ENCODE measurements around the gene UBR2.
"Not testable (repeated sequence)": the region's sequence is repeated elsewhere in the genome, so short reads cannot be mapped to it uniquely, and the experiment has no call there.

UBR2 gene

DNA sequence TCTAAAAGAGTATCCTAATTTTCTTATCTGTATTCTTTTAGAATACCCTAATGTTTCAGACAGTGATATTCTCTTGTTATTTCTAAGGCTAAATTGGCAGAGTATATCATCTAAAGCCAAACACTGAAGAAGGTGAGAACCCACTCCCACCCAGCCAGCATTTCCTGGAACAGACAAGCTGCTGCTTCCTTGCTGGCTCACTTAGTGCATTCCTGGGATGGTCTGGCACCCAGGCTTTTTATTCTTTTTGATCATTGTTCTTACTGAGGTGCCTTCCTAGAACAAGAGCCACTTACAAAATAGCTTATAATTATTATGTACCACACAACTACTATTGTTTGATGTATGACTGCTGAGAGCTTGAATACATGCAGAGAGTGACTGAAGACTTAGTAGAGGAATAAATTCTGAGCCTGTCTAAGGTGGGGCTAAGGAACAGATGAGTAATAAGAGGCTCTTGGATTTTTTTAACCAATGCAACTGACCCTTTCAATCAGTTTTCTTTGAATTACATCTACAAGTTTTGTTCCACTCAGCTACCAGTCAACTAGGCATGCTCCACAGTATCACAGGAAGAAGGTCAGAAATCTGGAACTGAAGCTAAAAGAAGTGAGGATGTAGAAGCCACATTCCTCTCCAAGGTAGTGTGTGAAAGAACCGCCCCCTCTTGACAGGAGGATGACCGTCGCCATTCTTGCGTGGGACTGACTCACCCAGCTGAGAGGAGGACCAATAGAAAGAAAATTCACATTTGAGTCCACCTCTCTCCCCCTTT is 128.5 kb downstream of the UBR2 start:
- no peak for DNase-seq (ENCODE audit: low spot score)

DNA sequence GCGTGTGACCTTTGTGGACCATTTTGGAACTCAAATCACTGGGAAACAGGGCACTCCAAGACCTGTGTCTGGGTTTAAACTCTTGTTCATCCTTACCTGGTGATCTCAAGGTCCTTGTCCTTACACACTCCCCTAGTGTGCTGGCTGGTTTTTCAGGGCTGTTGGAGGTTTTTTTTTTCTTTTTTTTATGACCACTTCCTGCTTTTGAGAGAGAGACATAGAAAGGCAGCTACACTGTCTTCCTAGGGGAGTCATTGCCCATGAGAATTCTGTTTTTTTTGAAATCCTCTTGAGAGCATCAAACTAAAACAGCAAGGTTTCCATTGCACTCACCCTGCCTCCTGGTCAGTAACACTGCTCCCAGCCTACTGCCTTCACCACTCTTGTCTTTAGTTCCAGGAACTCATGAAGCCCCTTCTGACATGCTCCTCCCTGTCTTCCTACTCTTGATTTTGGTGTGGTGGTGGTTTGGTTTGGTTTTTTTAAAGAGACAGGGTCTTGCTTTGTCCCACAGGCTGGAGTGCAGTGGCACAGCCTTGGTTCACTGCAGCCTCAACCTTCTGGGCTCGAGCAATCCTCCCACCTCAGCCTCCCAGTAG is 130.0 kb downstream of the UBR2 start:
- DNase-seq (ENCODE audit: low spot score): no peak

DNA sequence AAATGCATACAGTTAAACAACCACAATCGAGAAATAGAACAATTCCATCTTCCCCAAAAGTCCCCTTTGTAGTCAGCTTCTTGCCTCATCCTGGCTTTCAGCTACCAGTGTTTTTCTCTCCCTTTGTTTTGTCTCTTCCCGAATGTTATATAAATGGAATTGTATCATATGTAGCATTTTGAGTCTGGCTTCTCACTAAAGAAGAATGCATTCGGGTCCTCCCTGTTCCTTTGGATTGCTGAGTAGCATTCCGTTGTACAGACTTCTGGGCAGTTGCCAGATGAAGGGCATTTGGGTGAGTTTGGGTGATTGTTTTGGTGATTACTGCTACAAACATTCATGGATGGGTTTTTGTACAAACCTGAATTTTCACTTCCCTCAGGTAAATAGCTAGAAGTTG is 130.8 kb downstream of the UBR2 start:
- DNase-seq (ENCODE audit: low spot score): no peak

DNA sequence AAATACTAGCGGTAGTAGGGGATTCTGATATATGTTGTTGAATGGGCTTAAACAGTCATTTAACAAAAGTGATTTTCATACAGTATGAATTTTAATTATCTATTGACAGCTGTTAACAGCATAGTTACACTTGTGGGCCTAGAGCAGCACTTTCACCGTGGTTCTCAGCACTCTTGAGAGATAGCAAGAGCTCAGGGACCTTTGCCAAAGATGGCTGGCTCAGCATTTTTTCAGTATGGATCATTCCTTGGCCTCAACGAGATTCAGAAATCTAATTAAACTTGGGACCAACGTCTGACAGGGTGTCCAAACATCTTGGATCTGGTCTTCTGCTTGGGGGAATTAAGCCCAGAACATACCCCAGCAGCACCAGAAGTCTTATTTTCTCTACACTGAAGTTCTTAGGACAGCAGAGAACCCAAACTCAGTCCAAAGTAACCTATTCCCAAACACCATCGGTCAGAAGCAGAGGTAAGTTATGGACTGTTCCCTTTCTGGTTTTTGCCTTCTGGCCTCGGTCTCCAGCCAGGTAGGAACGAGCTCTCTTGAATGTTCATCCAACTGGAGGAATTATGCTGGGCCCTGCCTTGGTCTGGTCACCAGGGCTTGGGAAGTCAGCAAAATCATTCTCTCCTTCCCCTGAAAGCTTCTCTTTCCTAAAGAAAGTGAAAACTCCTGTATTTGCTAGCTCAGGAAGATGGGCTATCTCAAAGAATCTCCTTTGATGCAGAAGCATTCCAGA is 132.9 kb downstream of the UBR2 start:
- peak; percentile 81 for DNase-seq (ENCODE audit: low spot score)

DNA sequence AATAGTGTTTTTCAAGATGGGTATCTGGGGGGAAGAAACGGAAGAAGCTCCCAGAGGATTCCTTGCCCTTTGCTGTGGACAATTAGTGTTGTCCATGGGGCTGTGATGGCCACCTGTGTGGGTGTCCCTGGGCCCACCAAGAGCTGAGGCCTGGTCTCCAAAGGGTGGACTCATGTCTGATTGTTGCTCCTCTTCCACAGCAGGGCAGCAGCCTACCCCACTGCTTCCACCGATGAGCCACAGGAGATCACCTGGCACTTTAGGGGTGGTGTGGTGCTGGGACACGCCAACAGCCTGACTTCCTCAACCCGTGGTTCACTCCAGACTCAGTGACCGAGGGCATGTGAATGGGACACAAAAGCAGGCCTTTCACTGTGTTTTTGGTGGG is 133.4 kb downstream of the UBR2 start:
- DNase-seq (ENCODE audit: low spot score): no peak

DNA sequence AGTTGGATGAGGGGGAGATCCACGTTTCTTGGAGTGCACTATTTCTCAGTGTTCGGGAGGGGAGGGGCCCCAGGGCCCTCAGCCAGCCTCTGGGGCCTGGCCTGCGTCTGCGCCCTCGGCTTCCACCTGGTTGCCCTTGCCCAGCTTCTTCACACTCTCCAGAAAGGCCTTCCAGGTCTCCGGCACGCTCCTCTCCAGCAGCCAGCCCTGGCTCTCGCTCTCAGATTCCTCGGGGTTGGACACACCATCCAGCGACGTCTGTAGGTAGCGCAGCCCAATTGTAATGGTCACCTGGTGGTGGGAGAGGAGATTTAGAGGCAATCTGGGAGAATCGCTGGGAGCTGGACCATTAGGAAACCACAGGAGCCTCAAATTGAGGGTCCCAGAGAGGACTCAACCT is 134.4 kb downstream of the UBR2 start:
- DNase-seq (ENCODE audit: low spot score): no peak

DNA sequence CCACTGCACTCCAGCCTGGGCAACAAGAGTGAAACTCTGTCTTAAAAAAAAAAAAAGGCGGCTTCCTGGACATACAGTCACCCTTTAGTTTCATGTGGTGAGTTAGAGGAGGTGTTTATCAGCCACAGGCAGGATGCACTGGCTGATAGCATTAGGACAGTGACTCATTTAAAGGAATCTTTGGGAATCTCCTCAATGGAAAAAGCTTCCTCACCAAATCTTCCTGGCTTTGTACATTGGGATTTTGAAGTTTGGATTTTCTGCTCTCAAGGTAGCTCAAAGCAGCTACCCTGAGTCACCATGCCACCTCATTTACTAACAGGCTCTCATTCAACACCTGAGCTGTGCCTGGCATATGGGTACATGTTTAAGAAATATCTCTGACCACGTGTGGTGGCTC is 138.4 kb downstream of the UBR2 start:
- DNase-seq (ENCODE audit: low spot score): no peak

DNA sequence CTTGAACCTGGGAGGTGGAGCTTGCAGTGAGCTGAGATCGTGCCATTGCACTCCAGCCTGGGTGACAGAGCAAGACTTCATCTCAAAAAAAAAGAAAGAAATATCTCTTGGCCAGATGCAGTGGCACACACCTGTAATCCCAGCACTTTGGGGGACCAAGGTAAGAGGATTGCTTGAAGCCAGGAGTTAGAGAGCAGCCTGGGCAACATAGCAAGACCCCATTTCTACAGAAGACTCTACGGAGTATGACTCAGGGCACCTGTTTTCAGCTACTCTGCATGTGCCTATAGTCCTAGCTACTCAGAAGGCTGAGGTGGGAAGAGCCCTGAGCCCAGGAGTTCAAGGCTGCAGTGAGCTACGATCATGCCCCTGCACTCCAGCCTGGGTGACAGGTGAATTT is 139.0 kb downstream of the UBR2 start:
- DNase-seq (ENCODE audit: low spot score): not testable (repeated sequence)

DNA sequence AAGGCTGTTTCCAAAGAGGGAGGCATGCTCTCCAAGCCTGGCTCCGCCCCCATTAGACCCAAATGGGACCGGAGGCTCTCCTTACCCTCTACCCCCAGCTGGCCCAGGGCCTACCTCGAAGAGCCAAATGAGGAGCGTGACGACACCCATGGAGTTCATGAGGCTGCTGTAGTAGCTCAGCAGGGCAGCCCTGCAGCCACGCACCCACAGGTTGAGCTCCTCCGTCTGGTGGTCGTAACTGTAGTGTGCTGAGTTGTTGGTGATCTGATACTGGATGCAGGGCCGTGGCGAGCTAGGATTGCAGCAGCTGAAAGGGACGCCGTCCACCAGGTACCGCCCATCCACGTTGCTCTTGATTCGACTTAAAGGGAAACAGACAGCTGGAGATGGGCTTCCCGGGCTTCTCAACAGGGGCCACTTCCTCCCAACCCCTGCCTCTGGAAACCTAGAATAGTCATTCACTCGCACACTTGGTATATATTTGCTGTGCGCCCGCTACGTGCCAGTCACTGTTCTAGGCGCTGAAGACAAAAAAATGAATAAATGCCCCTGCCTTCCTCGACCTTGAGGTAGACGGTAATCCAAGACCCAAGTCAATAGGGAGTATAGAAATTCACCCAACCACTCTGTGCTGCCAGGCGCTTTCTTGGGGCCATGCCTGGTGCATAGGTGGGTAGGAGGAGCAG is 140.6 kb downstream of the UBR2 start:
- DNase-seq (ENCODE audit: low spot score): no peak

DNA sequence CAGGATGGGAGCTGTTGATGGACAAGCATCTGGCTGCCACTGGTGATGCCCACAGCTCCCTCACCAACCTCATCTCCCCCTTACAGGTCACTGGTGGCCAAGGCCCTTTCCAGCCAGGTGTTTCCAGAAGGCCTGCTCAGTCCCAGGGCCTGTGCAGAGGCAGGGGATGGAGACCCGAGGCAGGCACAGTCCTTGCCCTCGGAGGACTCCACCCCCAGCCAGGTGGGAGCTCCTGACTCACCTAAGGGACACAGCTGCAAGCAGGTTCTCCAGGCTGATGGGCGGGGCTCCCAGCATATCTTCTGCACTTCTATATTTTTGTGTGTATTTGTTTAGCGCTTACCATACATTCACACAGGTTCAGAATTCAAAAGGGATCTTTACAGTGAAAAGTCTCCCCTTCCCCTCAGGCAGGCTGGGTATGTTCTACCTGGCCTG is 141.1 kb downstream of the UBR2 start:
- DNase-seq (ENCODE audit: low spot score): no peak

DNA sequence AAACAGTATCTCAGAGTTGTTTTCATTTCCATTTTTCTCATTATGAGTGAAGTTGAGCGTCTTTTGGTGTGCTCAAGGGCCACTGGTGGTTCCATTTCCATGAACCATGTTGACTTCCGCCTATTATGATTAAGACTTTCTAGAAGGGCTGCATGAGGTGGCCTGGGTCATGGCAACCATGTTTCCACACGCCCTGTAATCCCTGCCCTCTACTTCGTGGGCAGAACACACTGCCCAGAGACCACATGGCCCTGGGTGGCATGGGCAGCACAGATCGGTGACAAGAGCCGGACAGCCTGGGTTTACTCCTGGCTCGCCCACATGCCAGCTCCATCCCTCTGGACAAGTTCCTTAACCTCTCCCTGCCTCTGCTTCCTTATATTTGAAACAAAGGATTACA is 143.8 kb downstream of the UBR2 start:
- no peak for DNase-seq (ENCODE audit: low spot score)

DNA sequence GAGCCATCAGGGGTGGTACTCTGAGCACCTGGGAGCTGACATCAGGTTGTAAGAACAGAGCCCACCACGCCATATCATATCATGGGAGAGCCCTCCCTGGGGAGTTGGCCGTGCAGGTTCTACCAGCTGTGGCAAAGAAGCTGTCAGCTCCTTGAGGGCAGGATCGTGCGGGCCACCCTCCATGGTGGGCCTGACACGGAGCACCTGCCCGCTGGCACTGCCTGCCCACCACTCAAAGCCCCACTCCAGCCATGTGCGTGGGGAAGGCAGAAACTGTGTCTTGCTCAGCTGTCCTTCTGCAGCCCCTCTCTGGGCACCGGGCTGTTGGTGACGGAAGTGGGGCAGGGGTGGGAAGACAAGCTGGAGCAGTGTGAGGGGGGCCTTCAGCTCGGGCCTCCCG is 144.3 kb downstream of the UBR2 start:
- DNase-seq (ENCODE audit: low spot score): no peak

DNA sequence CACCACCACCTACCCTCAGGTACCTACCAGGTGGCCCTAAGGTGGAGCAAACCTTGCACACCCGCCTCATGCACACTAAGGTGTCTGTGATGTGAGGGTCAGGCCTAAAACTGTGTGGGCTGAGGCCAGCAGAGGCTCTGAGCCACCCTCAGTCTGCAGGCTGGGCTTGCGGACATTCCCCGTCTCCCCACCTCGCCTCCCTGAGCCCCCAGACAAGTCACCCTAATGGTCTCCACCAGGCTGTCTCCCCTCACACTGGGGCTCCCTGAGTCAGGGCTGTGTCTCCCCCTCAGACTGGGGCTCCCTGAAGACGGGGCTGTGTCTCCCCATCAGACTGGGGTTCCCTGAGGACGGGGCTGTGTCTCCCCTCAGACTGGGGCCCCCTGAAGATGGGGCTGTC is 146.0 kb downstream of the UBR2 start:
- no peak for DNase-seq (ENCODE audit: low spot score)

DNA sequence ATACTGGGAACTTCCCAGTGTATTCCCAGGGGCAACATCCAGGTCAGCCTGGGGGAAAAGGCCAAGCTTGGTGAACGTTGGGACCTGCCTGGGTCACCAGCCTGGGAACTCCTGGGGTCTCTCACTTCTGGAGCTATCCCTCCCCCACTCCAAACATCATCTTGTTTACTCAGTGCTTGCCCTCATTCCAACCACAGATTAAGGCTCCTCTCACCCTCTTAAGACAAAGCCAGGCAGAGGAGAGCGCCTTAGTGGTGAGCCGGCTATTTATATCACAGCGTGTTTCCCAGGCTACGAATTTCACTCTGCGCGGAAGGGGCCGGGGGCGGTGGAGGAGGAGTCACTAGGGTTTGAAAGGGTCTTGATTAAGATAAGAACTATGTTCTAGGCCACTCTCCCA is 146.5 kb downstream of the UBR2 start:
- no peak for DNase-seq (ENCODE audit: low spot score)

DNA sequence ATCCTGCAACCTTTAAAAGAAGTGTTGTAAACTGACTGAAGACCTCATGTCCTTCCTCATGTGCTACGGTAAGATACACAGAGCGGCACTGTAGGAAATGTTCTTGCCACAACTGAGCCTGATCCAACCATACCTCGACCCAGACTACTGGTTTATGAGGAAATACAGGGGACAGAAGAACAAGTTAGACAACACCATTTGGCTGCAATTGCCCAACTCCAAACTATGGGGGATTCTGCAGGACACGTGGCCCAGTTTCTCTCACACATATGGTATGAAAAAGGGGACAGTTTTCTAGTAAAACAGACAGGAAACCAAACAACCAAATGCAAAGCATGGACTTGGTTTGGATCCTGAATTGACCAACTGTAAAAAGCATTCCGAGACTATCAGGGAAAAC is 148.1 kb downstream of the UBR2 start:
- no peak for DNase-seq (ENCODE audit: low spot score)

DNA sequence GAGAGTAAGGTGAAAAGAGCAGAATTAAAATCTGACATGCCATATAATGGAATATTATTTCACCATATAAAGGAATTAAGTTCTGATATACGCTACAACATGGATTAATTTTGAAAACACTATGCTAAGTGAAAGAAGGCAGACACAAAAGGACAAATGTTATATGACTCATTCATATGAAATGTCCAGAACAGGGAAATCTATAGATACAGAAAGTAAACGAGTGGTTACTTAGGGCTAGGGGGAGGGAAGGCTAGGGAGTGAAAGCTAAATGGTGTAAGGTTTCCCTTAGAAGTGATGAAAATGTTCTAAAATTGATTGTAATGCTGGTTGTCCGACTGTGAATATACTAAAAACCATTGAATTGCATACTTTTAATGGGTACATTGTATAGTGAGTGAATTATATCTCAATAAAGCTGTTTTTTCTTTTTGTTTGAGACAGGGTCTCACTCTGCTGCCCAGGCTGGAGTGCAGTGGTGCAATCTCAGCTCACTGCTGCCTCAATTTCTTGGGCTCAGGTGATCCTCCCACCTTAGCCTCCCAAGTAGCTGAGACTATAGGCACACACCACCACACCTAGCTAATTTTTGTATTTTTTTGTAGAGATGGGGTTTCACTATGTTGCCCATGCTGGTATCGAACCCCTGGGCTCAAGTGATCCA is 150.4 kb downstream of the UBR2 start:
- DNase-seq (ENCODE audit: low spot score): no peak

DNA sequence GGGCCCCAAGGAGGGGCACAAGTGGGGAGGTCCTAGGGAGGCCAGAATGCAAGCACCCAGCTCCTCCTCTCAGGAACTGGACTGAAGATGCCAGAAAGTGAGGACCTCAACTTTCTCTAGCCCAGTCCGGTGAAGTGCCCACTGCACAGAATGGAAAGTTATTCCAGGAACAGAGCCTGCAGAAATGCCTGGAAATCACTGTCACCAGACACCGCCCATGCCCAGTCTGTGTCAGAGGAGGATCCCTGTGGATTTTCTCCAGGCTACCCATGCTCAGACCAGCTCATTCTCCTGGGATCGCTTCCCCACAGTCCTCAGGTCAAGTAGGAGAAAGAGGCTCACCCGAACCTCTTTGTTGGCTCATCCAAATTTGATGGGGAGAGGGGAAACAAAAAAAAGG is 152.0 kb downstream of the UBR2 start:
- no peak for DNase-seq (ENCODE audit: low spot score)

DNA sequence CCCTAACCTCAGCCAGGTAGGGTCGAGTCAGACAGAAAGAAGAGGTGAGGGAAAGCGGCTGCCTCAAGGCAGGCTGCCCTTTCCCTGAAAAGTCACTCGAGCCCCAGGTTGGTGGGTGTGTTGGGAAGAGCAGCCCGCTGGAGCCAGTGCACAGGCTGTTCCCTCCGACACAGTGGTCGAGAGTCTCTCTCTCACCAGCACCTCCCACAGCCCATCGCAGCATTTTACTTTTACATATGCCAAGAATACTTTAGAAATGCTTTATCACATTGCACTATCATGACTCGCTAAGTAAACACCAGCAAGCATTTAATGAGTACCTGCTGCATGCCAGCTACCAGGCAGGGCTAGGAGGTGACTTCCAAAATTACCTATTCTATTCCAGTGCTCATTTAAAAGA is 156.9 kb downstream of the UBR2 start:
- no peak for DNase-seq (ENCODE audit: low spot score)

DNA sequence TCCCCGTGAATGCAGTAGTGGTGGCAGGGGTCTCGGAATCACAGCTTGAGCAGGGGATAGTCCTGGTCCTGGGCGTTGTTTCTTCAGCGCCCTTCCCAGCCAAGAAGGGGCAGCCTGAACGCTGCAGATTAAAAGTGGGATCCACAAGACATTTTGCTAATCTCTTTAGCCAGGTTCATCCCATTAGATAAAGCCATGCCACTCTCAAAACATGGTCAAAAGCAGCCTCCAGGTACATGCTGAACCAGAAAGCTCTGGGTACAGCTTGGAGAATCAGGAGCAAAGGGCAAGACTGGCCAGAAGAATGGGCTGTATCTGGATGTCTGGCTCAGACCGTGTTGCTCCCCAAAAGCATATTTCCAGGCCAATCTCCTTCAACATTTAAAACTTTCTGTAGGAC is 158.7 kb downstream of the UBR2 start, which contains the start of gene PRPH2:
Gene PRPH2, minus strand, starts transcription at position 101 of the 400 bp plus-strand sequence. CDS start 263 bp downstream, outside the sequence.
- DNase-seq (ENCODE audit: low spot score): no peak

DNA sequence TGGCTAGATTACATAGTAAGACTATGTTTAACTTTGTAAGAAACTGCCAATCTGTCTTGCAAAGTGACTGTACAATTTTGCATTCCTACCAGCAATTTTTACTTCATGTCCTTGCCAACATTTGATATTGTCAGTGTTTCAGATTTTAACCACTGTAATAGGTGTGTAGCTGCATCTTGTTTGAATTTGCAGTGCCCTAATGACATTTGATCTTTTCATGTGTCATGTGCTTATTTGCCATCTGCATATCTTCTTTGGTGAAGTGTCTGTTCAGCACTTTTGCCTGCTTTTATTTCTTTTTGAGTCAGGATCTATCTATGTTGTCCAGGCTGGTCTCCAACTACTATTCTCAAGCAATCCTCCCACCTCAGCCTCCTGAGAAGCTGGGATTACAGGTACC is 161.0 kb downstream of the UBR2 start:
- peak; percentile 40 for DNase-seq (ENCODE audit: low spot score)

DNA sequence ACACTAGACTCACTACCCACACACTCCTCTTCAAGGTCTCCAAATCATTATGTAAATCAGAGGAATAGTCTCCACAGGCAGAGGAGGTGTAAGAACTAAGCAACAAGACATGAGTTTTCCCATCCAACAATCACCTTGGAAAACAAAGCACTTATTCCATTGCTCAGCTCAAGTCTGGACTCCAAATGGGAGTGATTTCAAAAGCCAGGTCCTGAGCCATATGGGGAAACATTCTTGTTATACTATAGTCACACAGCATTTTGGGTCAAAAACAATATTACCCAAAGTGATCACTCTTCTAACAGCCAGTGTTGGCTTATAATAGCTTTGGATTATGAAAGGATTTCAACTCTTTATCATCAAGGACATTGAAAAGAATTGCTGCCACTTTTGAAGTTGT is 162.2 kb downstream of the UBR2 start:
- no peak for DNase-seq (ENCODE audit: low spot score)

DNA sequence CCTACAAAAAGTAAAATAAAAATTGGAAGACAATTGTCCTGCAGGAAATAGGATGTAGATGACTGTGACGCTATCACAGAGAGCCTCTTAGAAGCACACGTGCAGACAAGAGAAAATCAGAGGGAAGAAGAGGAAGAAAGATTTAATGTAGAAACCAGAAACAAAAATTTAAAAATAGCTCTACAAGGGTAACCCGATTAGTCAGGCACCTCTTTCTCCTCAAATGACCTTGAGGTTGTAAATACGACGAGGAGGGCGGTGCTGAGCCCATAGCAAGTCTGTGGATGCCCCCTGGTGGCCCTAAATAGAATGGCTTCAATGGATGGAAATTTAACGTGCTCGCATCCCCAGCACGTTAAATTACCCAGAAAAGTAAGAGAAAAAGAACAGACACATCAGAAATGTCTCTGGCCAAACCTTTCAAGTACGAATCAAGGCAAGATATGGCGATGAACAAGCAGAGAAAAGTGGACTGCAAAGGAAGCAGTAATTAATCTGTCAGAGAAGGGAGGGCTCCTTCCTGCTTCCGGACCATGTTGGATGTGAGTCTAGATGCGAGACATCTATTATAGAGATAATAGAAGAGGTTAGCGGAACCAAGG is 162.8 kb downstream of the UBR2 start:
- peak; percentile 93 for DNase-seq (ENCODE audit: low spot score)

Measured in hematopoietic multipotent progenitor cell treated with erythropoietin and hydrocortisone succinate and interleukin-3 and kit ligand, for 17 days (in vitro differentiated cells).